GM19467 (cell line): ENCODE results near the gene SS18L1.

ENCODE experiments used
- ATAC-seq: cut with Tn5 transposase; IDR thresholded peaks from one replicate; pipeline ENCODE4 v1.9.1; 2021; ENCODE audit warnings: mild to moderate bottlenecking, moderate library complexity; ENCODE audit not compliant: unreplicated experiment

SS18L1 gene

DNA sequence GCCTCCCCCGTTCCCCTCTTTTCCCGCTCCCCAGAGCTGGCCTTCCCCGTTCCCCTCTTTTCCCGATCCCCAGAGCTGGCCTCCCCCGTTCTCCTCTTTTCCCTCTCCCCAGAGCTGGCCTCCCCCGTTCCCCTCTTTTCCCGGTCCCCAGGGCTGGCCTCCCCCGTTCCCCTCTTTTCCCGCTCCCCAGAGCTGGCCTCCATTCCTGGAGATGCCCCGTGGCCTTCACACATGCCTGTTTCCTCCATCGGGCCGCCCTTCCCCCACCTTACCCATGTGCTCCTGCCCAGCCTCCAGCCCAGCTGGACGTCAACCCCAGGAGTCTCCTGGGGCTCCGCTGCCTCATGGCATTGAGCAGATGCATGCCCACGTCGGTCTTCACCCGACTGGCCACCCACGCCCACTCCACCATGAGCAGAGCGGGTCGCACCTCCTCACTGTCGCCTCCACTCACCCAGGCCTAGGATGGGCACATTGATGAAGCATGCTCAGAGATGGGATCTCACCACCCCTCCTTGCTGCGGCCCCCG, 8.3 kb downstream of the SS18L1 start:
- no peak for ATAC-seq

DNA sequence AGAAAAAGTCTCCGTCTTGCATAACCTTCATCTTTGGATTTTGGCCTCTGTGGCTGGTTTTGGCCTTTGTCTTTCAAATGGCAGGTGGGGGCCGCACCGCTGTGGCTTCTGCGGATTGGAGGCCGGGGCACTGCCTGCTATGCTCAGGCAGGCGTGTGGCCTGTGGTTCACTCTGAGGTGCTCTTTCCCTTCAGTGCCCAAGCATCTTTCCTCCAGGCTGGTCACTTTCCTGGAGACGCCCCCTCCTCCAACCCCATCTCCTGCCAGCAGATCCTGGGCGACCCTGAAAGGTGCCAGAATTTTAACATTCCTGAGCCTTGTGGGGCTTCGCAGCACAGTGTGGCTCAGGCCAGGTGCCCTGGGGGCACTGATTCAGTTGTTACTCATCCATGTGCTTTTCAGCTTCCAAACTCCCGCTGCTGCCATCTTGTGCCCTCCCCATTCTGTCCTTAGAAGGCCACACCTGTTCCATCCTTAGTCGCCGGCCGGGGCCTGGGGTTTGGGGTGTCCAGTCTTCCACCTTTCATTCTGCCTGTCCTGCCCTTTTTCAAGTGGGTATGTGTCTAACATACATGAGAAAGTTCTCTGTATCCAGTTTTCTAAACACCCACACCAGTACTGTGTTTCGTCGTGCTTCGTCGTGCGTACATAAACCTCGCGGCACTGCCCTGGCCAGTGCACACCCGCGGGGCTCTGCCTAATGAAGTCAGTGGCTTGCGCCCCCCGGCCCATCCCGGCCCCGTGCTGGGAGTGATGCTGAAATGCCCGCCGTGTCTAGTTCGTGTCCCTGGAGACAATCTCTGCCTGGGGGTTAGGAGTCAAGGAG, 12.1 kb downstream of the SS18L1 start:
- no peak for ATAC-seq

DNA sequence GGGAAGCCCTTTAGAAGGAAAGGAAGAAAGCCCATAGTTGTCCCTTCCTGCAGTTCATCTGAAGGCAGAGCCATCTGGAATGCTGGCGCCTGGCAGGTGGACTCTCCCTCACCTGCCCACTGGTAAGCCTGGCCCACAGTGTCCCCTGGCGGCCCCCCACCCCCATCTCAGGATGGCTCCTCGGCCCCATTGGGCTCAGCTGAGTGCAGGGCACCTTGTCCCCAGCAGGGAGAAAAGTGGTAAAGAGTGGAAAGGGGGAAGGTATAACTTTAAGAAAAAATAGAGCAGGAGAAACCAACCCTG, 12.6 kb downstream of the SS18L1 start:
- no peak for ATAC-seq

DNA sequence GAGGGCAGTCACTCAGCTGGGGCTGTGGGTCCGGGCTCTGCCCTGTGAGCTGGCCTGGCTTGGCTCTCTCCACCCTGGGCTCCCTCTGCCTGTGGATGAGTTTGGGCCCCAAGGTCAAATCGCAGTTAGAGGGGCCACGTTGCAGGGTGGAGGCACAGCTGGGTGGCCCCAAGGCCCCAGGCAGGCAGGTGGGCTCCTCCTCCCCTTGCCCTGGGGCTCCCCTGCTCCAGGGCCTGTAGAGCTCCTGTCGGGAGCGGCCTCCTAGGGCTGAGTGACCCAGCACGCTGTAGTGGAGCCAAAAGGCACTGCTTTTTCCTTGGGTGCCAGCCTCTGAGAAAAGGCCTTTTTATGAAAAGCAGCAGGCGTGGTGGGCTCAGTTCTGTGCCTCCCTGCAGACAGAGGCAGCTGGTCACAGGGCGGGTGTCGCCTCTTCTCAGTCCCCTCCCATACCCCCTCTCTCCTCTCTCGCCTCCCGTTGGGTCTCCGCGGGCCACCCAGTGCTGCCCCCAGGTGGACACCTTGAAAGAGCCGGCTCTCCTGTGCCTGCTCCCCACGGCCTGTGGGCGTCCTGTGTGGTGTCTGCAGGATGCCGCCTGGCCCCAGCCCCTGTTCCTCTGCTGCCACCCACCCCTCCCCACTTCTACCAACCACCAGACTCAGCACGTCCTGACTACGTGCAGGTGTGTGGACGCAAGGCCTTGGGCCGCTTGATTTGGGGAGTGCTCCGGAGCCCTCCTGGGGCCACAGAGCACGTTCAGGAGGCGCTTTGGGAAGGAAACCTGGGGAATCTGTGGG, 13.2 kb downstream of the SS18L1 start:
- no peak for ATAC-seq

DNA sequence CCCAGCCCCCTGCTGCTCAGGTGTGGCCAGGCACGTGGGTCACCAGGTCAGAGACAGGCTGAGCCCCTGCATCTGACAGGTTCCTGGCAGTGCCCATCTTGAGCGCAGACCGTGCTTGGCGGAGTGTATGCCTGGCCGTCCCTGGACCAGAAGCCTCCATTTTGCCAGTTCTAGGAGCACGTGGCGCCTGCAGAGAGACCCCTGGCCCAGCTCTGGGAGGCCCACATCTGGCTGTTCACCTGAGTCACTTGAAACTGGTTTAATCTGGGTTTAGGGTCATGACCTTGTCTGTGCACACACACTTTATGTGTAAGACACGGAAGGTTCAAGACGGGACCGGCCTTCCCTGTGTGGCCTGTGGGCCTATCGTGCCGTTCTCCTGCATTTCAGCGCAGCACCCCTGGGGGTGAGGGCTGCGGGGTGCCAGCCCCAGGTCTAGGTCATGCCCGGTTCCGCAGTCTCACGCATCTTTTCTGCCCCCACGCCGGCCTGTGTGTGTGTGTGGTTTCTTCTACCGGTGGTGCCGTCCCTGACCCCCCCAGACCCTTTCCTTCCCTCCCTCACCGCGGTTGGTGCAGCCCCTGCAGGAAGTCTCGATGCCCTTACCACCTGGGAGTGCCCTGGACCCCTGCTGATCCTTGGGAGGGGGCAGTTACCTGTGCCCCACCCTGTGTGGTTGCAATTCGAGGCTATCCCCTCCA, 14.0 kb downstream of the SS18L1 start:
- no peak for ATAC-seq

DNA sequence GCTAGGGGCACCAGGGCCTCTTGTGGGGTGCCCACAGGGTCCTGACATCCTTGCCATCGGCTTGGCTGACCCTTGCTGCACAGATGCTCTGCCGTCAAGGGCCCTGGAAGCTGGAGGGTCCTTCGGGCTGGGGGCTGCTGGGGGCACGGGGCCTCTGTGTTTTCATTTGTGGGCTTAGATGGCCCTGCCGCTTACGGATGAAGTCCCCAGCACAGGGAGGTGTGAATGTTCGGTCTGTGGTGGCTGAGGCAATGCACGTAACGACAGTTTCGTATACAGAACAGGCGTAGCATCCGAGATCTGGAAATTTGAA, 14.5 kb downstream of the SS18L1 start:
- ATAC-seq: no peak

DNA sequence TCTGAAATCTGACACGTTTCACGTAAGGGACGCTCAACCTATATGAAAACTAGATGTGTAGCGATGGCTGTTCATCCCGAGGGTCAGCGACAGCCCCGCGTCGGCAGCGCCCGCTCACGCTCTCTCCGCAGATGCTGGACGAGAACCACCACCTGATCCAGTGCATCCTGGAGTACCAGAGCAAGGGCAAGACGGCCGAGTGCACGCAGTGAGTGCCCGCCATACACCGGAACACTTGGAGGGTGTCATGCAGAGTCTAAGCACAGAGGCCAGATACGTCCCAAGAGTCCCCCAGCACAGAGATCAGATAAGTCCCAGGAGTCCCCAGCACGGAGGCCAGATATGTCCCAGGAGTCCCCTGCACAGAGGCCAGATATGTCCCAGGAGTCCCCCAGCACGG, 15.0 kb downstream of the SS18L1 start:
- ATAC-seq: no peak

DNA sequence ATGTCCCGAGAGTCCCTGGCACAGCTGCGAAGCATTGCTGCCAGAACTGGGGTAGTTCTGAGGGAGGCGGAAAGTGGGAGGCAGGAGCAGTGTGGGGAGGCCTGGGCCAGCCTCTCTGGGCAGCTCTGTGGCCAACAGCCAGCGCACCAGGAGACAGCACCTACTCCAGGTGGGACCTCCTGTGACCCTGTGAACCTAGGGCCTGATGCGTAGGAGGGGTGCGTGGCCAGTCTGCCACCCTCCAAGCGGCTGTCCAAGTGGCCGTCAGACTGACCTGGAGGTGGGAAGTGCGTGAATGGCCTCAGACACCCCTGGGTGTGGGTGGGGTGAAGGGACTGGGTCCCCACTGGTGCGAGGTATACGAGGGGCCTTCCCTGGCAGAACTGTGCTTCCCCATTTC, 15.5 kb downstream of the SS18L1 start:
- ATAC-seq: no peak

DNA sequence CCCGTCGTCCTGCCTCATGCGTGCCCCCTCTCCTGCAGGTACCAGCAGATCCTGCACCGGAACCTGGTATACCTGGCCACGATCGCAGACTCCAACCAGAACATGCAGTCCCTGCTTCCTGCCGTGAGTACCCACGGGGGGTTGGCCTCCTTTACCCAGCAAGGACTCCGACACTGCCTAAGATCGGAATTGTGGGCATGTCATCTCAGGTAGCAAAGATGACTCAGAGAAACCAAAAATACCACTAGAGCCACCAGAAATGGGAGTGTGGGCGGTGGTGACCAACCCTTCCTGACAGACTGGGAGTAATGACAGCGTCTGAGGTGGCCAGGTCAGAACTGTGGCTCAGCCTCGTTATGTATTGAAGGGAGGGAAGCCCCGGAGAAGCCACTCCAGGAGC, 16.3 kb downstream of the SS18L1 start:
- no peak for ATAC-seq

DNA sequence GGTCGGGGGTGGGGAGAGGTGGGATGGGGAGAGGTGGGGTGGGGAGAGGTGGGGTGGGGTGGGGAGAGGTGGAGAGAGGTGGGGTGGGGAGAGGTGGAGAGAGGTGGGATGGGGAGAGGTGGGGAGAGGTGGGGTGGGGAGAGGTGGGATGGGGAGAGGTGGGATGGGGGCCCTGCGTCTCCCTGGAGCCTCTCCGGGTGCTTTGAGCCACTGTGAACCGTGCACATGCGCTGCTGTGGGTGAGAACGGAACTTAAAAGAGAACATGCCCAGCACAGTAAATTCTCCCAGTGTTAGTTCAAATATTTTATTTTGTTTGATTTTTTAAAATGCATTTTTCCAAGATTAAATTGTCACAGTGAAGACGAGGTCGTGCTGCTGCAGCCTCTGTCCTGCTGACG, 16.7 kb downstream of the SS18L1 start:
- no peak for ATAC-seq

DNA sequence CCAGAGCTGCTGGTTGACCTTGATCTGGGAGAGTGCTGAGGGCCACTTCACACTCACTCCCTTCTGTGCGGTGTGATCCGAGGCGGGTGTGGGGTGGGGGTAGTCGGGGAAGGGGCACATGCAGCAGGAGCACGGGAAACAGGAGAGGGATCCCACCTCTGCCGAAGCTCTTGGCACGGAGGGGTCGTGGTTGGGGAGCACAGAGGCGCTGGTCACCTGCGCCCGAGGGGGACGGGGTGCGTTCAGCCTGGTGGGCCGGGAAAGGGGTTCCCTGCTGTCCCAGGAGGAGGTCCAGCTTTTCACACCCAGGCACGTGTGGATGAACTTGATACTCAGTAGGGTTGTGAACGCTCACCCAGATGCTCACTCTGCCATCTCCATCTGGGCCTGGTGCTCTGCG, 17.3 kb downstream of the SS18L1 start:
- no peak for ATAC-seq

DNA sequence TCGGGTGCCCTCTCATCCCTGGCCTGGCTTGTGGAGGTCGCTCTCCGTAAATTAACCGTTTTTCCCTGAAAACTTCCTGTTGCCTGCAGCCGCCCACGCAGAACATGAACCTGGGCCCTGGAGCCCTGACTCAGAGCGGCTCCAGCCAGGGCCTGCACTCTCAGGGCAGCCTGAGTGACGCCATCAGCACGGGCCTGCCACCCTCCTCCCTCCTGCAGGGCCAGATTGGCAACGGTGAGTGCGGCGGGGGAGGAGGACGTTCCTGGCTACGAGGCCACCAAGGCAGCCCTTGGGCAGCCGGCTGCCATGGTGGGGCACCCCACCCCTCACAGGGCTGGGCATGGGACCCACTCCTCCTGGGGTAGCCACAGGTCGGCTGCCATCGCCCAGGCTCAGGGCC, 17.8 kb downstream of the SS18L1 start:
- no peak for ATAC-seq

DNA sequence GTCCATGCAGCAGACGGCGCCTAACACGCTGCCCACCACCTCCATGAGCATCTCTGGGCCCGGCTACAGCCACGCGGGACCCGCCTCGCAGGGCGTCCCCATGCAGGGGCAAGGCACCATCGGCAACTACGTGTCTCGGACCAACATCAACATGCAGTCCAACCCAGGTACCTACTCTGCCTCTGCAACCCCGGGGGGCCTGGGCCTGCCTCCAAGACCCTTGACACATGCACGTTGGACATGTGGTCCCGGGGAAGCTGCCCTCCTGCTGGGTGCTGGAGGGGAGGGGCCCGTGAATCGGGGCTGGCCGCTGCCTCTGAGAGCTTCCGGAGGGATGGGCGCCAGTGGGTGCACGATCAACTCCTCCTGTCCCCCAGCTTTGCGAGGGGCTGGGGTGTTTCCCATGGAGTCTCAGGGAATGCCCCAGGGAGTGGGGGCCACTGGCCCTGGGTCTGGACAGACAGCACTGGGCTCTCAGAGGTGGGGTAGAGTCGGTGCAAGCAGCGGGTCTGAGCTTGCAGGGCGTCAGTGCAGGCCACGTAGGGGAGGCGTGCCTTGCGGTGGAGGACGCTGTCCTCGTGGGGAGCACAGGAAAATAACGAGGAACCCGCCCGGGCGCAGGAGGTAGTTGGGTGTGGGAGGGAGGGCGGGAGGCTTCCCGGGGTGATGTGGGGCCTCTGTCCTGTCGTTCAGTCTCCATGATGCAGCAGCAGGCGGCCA, 19.4 kb downstream of the SS18L1 start:
- ATAC-seq: no peak

DNA sequence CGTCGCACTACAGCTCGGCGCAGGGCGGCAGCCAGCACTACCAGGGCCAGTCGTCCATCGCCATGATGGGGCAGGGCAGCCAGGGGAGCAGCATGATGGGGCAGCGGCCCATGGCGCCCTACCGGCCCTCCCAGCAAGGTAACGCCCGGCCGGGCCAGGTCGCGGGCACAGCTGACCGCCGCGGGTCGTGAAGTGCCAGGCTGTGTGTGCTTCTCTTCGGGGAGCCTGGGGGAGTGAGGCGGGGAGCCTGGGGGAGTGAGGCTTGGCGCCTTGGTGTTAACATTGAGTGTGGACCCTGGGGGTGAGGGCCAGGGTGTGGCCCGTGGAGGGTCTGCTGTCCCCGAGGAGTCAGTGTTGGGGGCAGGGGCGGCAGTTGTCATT, 19.9 kb downstream of the SS18L1 start:
- no peak for ATAC-seq

DNA sequence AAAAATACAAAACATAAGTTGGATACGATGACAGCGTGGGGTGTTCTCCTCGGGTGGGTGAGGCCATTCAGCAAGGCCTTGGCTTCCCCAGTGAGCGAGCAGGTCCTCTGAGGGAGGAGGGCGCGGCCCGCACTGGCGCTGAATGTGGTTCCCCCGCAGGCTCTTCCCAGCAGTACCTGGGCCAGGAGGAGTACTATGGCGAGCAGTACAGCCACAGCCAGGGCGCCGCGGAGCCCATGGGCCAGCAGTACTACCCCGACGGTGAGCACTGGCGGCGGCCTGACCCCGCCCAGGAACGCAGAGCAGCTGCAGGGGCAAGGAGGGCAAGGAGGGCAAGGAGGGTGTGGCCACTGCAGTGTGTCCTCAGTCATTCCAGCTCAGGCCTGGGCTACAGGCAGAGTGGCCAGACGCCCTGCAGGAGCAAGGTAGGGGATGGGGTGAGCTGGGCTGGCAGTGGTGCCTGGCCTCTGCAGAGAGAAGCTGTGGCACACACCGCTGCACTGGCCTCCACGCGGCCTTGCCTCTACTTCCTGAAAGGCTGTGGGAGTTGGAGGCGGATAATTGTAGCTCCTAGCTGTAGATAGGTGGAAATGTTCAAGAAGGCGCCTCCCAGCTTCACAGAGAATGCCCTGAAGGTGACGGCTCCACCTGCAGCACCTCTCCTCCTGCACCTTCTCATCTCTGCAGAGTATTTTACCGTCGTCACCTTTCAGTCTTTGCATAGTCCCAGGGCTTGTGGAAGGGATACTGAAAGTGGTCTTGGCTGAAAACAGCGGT, 20.6 kb downstream of the SS18L1 start:
- ATAC-seq: no peak

DNA sequence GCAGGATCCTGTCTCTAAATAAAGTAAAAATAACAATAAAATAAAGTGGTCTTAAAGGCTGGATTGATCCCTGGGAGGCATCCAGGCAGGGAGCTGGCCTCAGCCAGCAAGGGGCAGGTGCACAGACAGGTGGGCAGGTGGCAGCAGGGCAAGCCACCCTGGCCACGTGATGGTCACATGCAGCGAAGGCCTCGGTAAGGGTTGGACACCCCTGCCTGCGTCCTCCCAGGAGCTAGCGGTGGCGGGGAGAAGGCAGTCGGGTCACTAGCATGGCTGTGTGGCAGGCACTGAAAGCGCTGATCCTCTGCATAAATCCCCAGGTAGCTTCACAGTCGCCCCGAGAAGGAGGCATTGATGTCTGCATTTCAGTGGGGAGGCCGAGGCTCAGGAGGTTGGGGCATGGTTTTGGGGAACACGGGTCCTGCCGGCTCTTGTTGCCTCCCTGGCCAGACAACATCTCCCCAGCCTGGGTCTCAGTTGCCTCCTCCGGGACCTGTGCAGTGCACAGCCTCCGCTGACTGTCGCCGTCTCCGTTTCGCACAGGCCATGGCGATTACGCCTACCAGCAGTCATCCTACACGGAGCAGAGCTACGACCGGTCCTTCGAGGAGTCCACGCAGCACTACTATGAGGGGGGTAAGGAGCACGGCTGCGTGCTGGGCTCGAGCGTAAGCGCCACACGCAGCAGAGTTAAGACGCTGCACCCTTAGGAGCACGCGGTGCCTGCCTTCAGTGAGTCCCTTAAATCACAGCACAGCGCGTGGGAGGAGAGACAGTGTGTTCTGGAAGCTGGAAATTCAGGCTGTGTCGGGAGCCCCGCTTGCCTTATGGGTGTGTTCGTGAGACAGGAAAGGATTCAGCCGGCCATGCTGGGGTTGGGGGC, 21.6 kb downstream of the SS18L1 start:
- ATAC-seq: no peak

DNA sequence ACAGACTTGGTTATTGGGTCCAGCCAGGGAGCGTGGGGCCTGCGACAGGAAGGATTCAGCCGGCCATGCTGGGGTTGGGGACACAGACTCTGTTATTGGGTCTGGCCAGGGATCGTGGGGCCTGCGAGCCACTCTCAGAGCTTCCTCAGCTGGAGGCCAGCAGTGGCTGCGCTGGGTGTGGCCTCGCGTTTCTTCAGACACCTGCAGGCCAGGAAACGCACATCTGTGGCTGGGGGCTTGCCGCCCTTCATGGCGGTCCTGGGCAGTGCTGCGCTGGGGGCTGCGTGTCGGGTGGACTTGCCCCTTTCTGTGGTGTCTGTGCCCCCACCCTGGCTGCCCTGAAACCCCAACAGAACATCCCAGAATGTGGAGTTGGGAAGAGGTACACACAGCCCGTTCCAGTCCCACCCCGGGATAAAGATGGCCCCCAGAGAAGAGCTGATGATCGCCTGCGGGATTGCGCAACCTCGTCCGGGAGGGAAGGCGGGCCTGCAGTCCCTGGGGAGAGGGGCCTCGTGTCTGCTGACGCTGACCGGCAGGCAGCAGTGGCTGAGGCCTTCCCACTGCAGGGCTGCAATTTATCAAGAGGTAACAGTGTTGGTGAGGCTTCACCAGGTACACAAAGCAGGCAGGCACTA, 22.3 kb downstream of the SS18L1 start:
- ATAC-seq: no peak

DNA sequence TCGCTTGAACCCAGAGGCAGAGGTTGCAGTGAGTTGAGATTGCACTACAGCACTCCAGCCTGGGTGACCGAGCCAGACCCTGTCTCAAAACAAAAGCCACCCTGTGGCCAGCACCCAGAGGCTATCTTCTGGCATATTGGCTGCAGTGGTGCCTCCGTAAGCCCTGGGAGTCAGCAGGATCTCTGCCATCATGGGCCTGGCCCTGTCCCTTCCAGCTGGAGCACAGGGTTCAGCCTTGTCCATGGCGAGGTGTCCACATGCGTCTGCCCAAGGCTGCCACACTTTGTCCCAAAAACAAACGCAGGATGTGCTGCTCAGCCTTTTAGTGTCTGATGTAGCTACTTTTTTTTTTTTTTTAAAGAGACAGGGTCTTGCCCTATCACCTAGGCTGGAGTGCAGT, 23.9 kb downstream of the SS18L1 start:
- no peak for ATAC-seq

DNA sequence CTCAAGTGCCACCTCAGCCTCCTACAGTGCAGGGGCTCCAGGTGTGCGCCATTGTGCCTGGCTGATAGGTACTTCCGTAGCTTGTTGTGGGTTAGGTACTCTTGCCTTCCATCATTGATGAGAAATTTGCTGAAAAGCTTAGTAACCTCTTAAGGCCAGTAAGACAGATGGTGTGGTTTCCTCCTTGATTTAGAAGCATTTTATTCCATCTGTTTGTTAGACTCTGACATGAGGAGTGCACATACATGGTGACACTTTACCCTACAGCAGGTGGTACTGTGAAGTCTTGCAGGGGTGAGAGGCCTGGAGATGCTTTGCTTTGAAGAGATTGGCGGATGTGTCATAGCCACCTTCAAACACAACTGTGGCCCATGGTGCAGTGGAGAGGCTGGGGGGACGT, 24.5 kb downstream of the SS18L1 start:
- no peak for ATAC-seq
